Activated B cell treated with CpG ODN at 0.5 μM for 24 hours (primary cell): ENCODE data around the gene MAN1B1. TPM values are rescaled to one million over a fixed set of nuclear protein-coding genes. Genes with fewer than 3 reads are reported as not detected.

Experiments
- ATAC-seq: fragments of 200-7000 bp; cut with Tn5 transposase; one replicate; pipeline ENCODE4 v1.10.0; 2021; ENCODE audit warnings: low read depth, mild to moderate bottlenecking, moderate library complexity
- CTCF ChIA-PET: fragments of 350-600 bp; sonication (Branson Sonifier 250); formaldehyde crosslinking; loops from one replicate; lab custom pipeline; 2021; ENCODE audit warnings: antibody characterized with exemption; lab: Charles Lee
- POLR2A ChIA-PET: fragments of 350-600 bp; sonication (Branson Sonifier 250); formaldehyde crosslinking; loops from one replicate; lab custom pipeline; 2021; ENCODE audit warnings: antibody characterized with exemption; lab: Charles Lee
- DNase-seq: peaks from one replicate; pipeline ENCODE4 v3.0.0; 2022
- H3K27ac Mint-ChIP-seq: one replicate; pipeline ENCODE4 v1.8.0; 2020; ENCODE audit warnings: mixed read lengths
- H3K27me3 Mint-ChIP-seq: one replicate; pipeline ENCODE4 v1.8.0; 2021; ENCODE audit warnings: mixed read lengths
- H3K36me3 Mint-ChIP-seq: one replicate; pipeline ENCODE4 v1.8.0; 2021; ENCODE audit warnings: low read depth, mixed read lengths
- H3K4me1 Mint-ChIP-seq: one replicate; pipeline ENCODE4 v1.8.0; 2021; ENCODE audit warnings: mixed read lengths
- H3K4me3 Mint-ChIP-seq: one replicate; pipeline ENCODE4 v1.8.0; 2020; ENCODE audit warnings: mild to moderate bottlenecking, mixed read lengths
- H3K9me3 Mint-ChIP-seq: one replicate; pipeline ENCODE4 v1.8.0; 2020; ENCODE audit warnings: mixed read lengths
- intact Hi-C: fragments of 100-400 bp; cut with micrococcal nuclease; formaldehyde crosslinking; loops from one replicate; pipeline ENCODE4 v1.15.1; 2024
- total RNA-seq: library from RNA; stranded (reverse); gene quantifications from 2 replicates; pipeline ENCODE4 v1.2.3, GENCODE V29; 2022
- TF ChIP-seq, protein P1 (sequence below): fragments of 200-600 bp; IDR thresholded peaks from one replicate; pipeline ENCODE4 v1.8.0; 2022; ENCODE audit warnings: antibody characterized with exemption, mild to moderate bottlenecking

Gene MAN1B1
- total RNA-seq, 1 donor from 2014 or later = 37.7 TPM

DNA sequence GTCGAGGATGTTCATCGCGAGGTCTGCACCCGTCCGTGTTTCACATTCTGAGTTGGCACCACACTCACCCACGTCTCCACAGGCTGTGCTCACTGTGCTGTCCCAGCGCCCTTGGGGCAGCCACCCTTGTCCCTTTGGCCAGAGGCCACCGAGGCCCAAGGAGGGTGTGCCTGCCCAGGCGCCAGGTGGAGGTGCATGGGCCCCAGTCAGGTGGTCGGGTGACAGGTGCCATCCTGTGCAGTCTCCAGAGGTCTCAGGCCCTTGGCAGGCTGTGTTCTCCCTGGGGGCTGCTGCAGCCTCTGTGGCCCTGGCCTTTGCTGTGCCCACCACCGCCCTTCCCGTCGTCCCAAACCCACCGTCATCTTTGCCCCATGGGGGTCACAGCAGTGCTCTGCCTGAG lies 12.4 kb downstream of the MAN1B1 start:
- CTCF ChIA-PET = no interaction called here
- no peak for ATAC-seq
- peaks cover 34% of the 10 kb centered on the region for H3K36me3 Mint-ChIP-seq
- intact Hi-C loops = no loop called here
- no peak for DNase-seq
- no peak overlapping the region for H3K27ac Mint-ChIP-seq
- no peak overlapping the region for H3K4me3 Mint-ChIP-seq
- TF ChIP-seq, protein P1, sequence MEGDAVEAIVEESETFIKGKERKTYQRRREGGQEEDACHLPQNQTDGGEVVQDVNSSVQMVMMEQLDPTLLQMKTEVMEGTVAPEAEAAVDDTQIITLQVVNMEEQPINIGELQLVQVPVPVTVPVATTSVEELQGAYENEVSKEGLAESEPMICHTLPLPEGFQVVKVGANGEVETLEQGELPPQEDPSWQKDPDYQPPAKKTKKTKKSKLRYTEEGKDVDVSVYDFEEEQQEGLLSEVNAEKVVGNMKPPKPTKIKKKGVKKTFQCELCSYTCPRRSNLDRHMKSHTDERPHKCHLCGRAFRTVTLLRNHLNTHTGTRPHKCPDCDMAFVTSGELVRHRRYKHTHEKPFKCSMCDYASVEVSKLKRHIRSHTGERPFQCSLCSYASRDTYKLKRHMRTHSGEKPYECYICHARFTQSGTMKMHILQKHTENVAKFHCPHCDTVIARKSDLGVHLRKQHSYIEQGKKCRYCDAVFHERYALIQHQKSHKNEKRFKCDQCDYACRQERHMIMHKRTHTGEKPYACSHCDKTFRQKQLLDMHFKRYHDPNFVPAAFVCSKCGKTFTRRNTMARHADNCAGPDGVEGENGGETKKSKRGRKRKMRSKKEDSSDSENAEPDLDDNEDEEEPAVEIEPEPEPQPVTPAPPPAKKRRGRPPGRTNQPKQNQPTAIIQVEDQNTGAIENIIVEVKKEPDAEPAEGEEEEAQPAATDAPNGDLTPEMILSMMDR = no peak
- peaks cover 7% of the 10 kb centered on the region for H3K4me1 Mint-ChIP-seq
- H3K27me3 Mint-ChIP-seq = no peaks in the 10 kb centered on the region
- POLR2A ChIA-PET = no interaction called here
- H3K9me3 Mint-ChIP-seq = no peaks in the 10 kb centered on the region

DNA sequence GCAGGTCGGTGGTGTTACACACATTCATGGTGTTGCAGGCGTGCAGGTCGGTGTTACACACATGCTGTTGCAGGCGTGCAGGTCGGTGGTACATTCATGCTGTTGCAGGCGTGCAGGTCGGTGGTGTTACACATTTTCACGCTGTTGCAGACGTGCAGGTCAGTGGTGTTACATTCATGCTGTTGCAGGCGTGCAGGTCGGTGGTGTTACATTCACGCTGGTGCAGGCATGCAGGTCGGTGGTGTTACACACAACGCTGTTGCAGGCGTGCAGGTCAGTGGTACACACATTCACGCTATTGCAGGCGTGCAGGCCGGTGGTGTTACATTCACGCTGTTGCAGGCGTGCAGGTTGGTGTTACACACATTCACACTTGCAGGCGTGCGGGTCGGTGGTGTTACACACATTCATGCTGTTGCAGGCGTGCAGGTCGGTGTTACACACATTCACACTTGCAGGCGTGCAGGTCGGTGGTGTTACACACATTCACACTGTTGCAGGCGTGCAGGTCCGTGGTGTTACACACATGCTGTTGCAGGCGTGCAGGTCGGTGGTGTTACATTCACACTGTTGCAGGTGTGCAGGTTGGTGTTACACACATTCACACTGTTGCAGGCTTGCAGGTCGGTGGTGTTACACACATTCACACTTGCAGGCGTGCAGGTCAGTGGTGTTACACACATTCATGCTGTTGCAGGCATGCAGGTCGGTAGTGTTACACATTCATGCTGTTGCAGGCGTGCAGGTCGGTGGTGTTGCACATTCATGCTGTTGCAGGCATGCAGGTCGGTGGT lies 16.6 kb downstream of the MAN1B1 start:
- Mint-ChIP-seq H3K36me3 (peaks cover 19% of the 10 kb centered on the region), H3K9me3 (no peaks in the 10 kb centered on the region), H3K27me3 (no peaks in the 10 kb centered on the region), H3K4me3 (no peak overlapping the region), H3K4me1 (no peaks in the 10 kb centered on the region), H3K27ac (no peak overlapping the region)
- ATAC-seq (no peak), DNase-seq (no peak)
- TF ChIP-seq, protein P1 = no peak
- CTCF ChIA-PET = no interaction called here
- intact Hi-C loops = no loop called here
- POLR2A ChIA-PET = no interaction called here

DNA sequence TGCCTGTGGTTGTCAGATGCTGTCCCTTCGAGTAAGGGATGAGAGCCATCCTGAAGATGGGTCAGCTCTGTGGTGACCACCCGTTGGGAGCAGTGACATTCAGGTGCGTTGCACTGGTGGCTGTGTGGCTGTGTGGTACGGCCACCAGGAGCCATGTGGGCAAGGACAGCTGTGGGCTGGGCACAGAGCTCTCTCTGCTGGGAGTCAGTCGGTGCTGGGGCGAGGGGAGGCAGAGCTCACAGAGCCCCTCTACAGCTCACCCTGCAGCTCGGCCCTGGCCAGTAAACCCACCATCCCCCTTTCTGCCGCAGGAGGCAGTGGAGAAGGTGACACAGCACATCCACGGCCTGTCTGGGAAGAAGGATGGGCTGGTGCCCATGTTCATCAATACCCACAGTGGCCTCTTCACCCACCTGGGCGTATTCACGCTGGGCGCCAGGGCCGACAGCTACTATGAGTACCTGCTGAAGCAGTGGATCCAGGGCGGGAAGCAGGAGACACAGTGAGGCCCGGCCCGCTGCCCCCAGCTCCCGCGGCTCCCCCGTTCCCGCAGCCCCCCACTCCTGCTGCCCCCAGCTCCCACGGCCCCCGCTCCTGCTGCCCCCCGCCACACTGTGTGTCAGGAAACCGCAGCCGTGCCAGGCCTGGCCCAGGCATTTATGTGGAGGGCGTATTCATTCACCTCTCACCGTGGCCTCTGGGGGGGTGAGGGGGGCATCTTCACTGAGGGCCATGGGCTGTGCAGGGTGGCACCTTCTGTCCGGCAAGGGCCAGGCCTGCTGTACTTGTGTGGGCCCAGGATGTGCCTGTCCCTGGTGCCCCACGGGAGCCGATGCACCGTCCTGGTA lies 19.3 kb downstream of the MAN1B1 start:
- DNase-seq (no peak), ATAC-seq (no peak)
- H3K4me1 Mint-ChIP-seq = no peaks in the 10 kb centered on the region
- ChIA-PET POLR2A (no interaction called here), CTCF (interaction anchor here (1.0 kb wide), 1 partner anchor 131 kb away, joined by 3 read pairs; no protein-coding TSS in a partner anchor)
- H3K36me3 Mint-ChIP-seq = peaks cover 24% of the 10 kb centered on the region
- TF ChIP-seq, protein P1 = no peak
- no peaks in the 10 kb centered on the region for H3K27me3 Mint-ChIP-seq
- no peaks in the 10 kb centered on the region for H3K9me3 Mint-ChIP-seq
- no peak overlapping the region for H3K4me3 Mint-ChIP-seq
- H3K27ac Mint-ChIP-seq = no peak overlapping the region
- intact Hi-C loops = no loop called here

DNA sequence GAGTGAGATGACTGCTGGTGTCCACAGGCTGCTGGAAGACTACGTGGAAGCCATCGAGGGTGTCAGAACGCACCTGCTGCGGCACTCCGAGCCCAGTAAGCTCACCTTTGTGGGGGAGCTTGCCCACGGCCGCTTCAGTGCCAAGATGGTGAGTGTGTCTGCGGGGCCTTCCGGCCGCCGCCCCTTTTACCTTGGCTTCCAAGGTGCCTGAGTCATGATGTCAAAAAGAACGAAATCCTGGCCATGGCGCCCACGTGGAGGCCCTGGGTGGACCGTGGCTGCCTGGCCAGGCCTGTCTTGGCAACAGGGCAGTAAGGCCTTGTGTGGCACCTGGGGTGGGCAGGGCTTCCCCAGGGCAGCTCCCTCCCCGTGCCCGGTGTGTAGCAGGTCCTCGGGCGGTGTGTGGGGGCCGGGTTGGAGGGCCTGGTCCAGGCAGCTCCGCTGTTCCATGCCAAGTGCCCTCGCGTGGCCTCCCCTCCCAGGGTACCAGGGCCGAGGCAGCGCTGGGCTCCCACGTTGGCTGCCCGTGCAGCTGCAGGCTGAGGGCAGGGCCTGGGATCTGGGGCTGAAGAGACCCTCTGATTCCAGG lies 20.0 kb downstream of the MAN1B1 start:
- no peak for DNase-seq
- no peaks in the 10 kb centered on the region for H3K4me1 Mint-ChIP-seq

More for the DNA sequence above, 20.0 kb downstream of the MAN1B1 start:
- Mint-ChIP-seq H3K9me3 (no peaks in the 10 kb centered on the region), H3K36me3 (peaks cover 27% of the 10 kb centered on the region), H3K27me3 (no peaks in the 10 kb centered on the region), H3K4me3 (no peak overlapping the region), H3K27ac (no peak overlapping the region)
- POLR2A ChIA-PET = no interaction called here
- ATAC-seq = no peak
- TF ChIP-seq, protein P1 = no peak
- intact Hi-C loops = no loop called here
- CTCF ChIA-PET = no interaction called here
